K562 (cell line): ENCODE results near the gene CST6. TPM values are rescaled to one million over a fixed set of nuclear protein-coding genes. Genes with fewer than 3 reads are reported as not detected.

Experiments used
- ATAC-seq: fragments of 200-7000 bp; cut with Tn5 transposase; 3 replicates; pipeline ENCODE4 v1.9.1; 2020; ENCODE audit warnings: moderate library complexity
- Bru-seq: library from RNA; stranded (reverse); fragments of 400-500 nt; gene quantifications from one replicate; lab custom pipeline; 2021; lab: Mats Ljungman, UMichigan
- BruChase-seq, 2 experiments: library from RNA; stranded (reverse); fragments of 400-500 nt; gene quantifications; one replicate each; lab custom pipeline; 2021; lab: Mats Ljungman, UMichigan
- BruUV-seq: library from RNA; stranded (reverse); fragments of 400-500 nt; replicated peaks from 2 replicates; lab custom pipeline; 2021; lab: Mats Ljungman, UMichigan
- CTCF ChIA-PET: fragments of 300-600 bp; formaldehyde crosslinking; extraction: SDS; loops from one replicate; lab custom pipeline; 2021; ENCODE audit warnings: low intra/inter-chr PET ratio; lab: Yijun Ruan, JAX
- POLR2A ChIA-PET: fragments of 300-600, 350-650 bp; sonication (Branson Sonifier 250); formaldehyde crosslinking; extraction: SDS; loops from one replicate; lab custom pipeline; 2021; ENCODE audit warnings: antibody characterized with exemption, inconsistent platforms; lab: Yijun Ruan, JAX
- DNase-seq, 4 experiments: peaks; one replicate each; pipeline versions ENCODE4 v3.0.0 to v3.0.0-alpha.2; 2011 to 2018; ENCODE audit warnings: low spot score in 3 of 4, mixed read lengths in 3 of 4; ENCODE audit errors: extremely low read depth in 1 of 4
- FAIRE-seq: peaks from 2 replicates; lab custom pipeline; 2011; peaks lifted over from hg19 to GRCh38; lab: Jason Lieb, UNC
- H2AFZ ChIP-seq: 2 replicates; pipeline ENCODE4 v1.6.0; 2011; ENCODE audit warnings: low read depth, low read length, control low read depth, inconsistent platforms
- H3K27ac ChIP-seq: fragments of 200-600 bp; 3 replicates; pipeline ENCODE4 v1.8.0; 2011; ENCODE audit warnings: low read depth, mild to moderate bottlenecking, control low read depth, inconsistent platforms, low read length, moderate library complexity, mixed read lengths; ENCODE audit errors: extremely low read depth
- H3K27me3 ChIP-seq, 2 experiments: fragments of 300-600 bp in 1 of 2; 2 replicates in 1 of 2; 3 replicates in 1 of 2; pipeline versions ENCODE4 v1.6.0 to v1.8.0; 2011; ENCODE audit warnings: inconsistent platforms in 2 of 2, low read length in 2 of 2, mild to moderate bottlenecking in 1 of 2, mixed read lengths in 1 of 2, moderate library complexity in 1 of 2; ENCODE audit not compliant: control insufficient read depth in 2 of 2, insufficient read depth in 2 of 2
- H3K36me3 ChIP-seq: fragments of 300-600 bp; 3 replicates; pipeline ENCODE4 v1.8.0; 2011; ENCODE audit warnings: mild to moderate bottlenecking, low read length, inconsistent platforms; ENCODE audit not compliant: control insufficient read depth, insufficient read depth
- H3K4me1 ChIP-seq, 2 experiments: fragments of 200-600 bp in 1 of 2; replicated peaks in 1 of 2; 2 replicates in 1 of 2; 3 replicates in 1 of 2; pipeline versions ENCODE4 v1.5.1 to v1.8.0; 2011; ENCODE audit warnings: inconsistent platforms in 2 of 2, low read length in 2 of 2, mild to moderate bottlenecking in 1 of 2, mixed read lengths in 1 of 2, moderate library complexity in 1 of 2; ENCODE audit not compliant: control insufficient read depth in 2 of 2, insufficient read depth in 2 of 2
- H3K4me2 ChIP-seq: 2 replicates; pipeline ENCODE4 v1.6.1; 2011; ENCODE audit warnings: low read length, control low read depth, inconsistent platforms, mixed read lengths; ENCODE audit not compliant: insufficient read depth
- H3K4me3 ChIP-seq: fragments of 200-600 bp; sonication (generic), shearing (Covaris generic); 2 replicates; pipeline ENCODE4 v1.5.1; 2016; ENCODE audit warnings: control low read depth, inconsistent platforms
- H3K79me2 ChIP-seq: fragments of 200-600 bp; 3 replicates; pipeline ENCODE4 v1.8.0; 2011; ENCODE audit warnings: low read length, inconsistent platforms; ENCODE audit not compliant: control insufficient read depth, insufficient read depth
- H3K9ac ChIP-seq, 2 experiments: 2 replicates each; pipeline versions ENCODE4 v1.6.0 to v1.6.1; 2011; ENCODE audit warnings: low read depth in 2 of 2, low read length in 2 of 2, control low read depth in 1 of 2, inconsistent platforms in 1 of 2, mild to moderate bottlenecking in 1 of 2, mixed read lengths in 1 of 2; ENCODE audit not compliant: insufficient read depth in 1 of 2
- H3K9me1 ChIP-seq: one replicate; pipeline ENCODE4 v1.6.0; 2011; ENCODE audit warnings: inconsistent platforms, mild to moderate bottlenecking, low read length, moderate library complexity; ENCODE audit not compliant: control insufficient read depth, insufficient read depth
- H3K9me3 ChIP-seq: replicated peaks from 2 replicates; pipeline ENCODE4 v1.5.1; 2011; ENCODE audit warnings: low read depth, low read length, inconsistent platforms; ENCODE audit not compliant: control insufficient read depth, insufficient read depth
- H4K20me1 ChIP-seq: replicated peaks from 2 replicates; pipeline ENCODE4 v1.6.1; 2011; ENCODE audit warnings: low read length, inconsistent platforms, mixed read lengths; ENCODE audit not compliant: control insufficient read depth, insufficient read depth
- HBP1 ChIP-seq: fragments of 450-650 bp; formaldehyde crosslinking; IDR thresholded peaks from 2 replicates; pipeline ENCODE4 v1.4.0; 2022; ENCODE audit warnings: missing genetic modification characterization
- HNRNPL ChIP-seq: fragments of 200-400 bp; formaldehyde crosslinking; IDR thresholded peaks from 2 replicates; pipeline ENCODE4 v1.6.1; 2017; ENCODE audit warnings: low read depth, mild to moderate bottlenecking, low read length
- MCM5 ChIP-seq: fragments of 450-650 bp; IDR thresholded peaks from 2 replicates; pipeline ENCODE4 v1.6.1; 2016; ENCODE audit warnings: low read depth
- NCOA2 ChIP-seq, 2 experiments: fragments of 450-650 bp; IDR thresholded peaks; 2 replicates each; pipeline ENCODE4 v1.6.1; 2018; ENCODE audit warnings: mild to moderate bottlenecking in 2 of 2, moderate library complexity in 1 of 2; ENCODE audit not compliant: partially characterized antibody in 2 of 2
- PCBP1 ChIP-seq: fragments of 200-400 bp; formaldehyde crosslinking; IDR thresholded peaks from 2 replicates; pipeline ENCODE4 v1.6.1; 2018; ENCODE audit warnings: mild to moderate bottlenecking, low read depth, low read length; ENCODE audit not compliant: poor library complexity, severe bottlenecking
- VEZF1 ChIP-seq: fragments of 200-800 bp; sonication (Bioruptor generic); IDR thresholded peaks from 2 replicates; pipeline ENCODE4 v1.6.1; 2017; ENCODE audit warnings: missing genetic modification characterization, missing compliant biosample characterization
- ZBTB26 ChIP-seq: fragments of 450-650 bp; formaldehyde crosslinking; IDR thresholded peaks from 2 replicates; pipeline ENCODE4 v1.4.0; 2022; ENCODE audit warnings: missing genetic modification characterization
- ZBTB5 ChIP-seq: fragments of 450-650 bp; IDR thresholded peaks from 2 replicates; pipeline ENCODE4 v1.6.1; 2017; ENCODE audit warnings: antibody characterized with exemption
- ZNF212 ChIP-seq: fragments of 450-650 bp; formaldehyde crosslinking; IDR thresholded peaks from 2 replicates; pipeline ENCODE4 v1.4.0; 2020; ENCODE audit warnings: mild to moderate bottlenecking
- ZNF316 ChIP-seq: fragments of 450-650 bp; IDR thresholded peaks from 2 replicates; pipeline ENCODE4 v1.6.1; 2016
- ZNF408 ChIP-seq: fragments of 250-450 bp; sonication (Bioruptor Pico); IDR thresholded peaks from 2 replicates; pipeline ENCODE4 v1.4.0; 2020; ENCODE audit warnings: low read depth, mild to moderate bottlenecking, moderate library complexity
- ZNF41 ChIP-seq: fragments of 250-450 bp; sonication (Bioruptor Pico); conservative IDR thresholded peaks from 2 replicates; pipeline ENCODE4 v1.4.0; 2020; ENCODE audit warnings: mild to moderate bottlenecking
- ZNF431 ChIP-seq: sonication (generic); formaldehyde crosslinking; IDR thresholded peaks from 2 replicates; pipeline ENCODE4 v1.8.0; 2022; ENCODE audit warnings: mild to moderate bottlenecking, missing genetic modification reagents
- WGBS: fragments of 100-300 bp; shearing (Covaris generic); methylation state at CpG from one replicate; pipeline ENCODE4 v1.1.6; 2016; ENCODE audit warnings: low coverage, mixed read lengths; ENCODE audit not compliant: insufficient coverage; ENCODE audit errors: missing lambda C conversion rate; 5-methylcytosine and 5-hydroxymethylcytosine counted together
- in situ Hi-C: fragments of 300-500 bp; cut with MboI; formaldehyde crosslinking; loops from 4 replicates; pipeline ENCODE4 v1.15.0; 2018; ENCODE audit warnings: inconsistent platforms, mixed read lengths
- intact Hi-C: fragments of 100-400 bp; cut with micrococcal nuclease; formaldehyde crosslinking; loops from 2 replicates; pipeline ENCODE4 v1.14.2; 2022
- long read RNA-seq, 3 experiments: library from polyadenylated mRNA in 2 of 3; library from RNA in 1 of 3; unstranded in 2 of 3; stranded (forward) in 1 of 3; transcript quantifications; one replicate each; pipeline ENCODE4 v2.0.0, GENCODE V29; 2019 to 2022
- polyA minus RNA-seq, 3 experiments: library from RNA; depleted of rRNA, polyadenylated mRNA; stranded (reverse); fragments of >200 nt; gene quantifications; 2 replicates each; pipeline ENCODE4 v1.2.3, GENCODE V29; 2011
- polyA plus RNA-seq, 8 experiments: library from polyadenylated mRNA; depleted of rRNA in 4 of 8; stranded (reverse) in 5 of 8; unstranded in 3 of 8; fragments of >200 nt; fragmentation: Nextera tagmentation in 2 of 8; fragmentation: Illumina TruSeq in 1 of 8; extraction: Ambion mirVana in 2 of 8; extraction: Trizol in 1 of 8; gene quantifications; 2 replicates each; pipeline versions ENCODE4 v1.2.1 to v1.2.3, GENCODE V29; 2011 to 2014; ENCODE audit warnings: inconsistent platforms in 1 of 8, missing spikeins in 1 of 8
- total RNA-seq, 7 experiments: library from RNA; depleted of rRNA in 6 of 7; stranded (reverse); fragments of >200 nt in 6 of 7; fragmentation: Illumina TruSeq in 2 of 7; extraction: Trizol in 2 of 7; gene quantifications; 2 replicates each; pipeline versions ENCODE4 v1.2.1 to v1.2.3, GENCODE V29; 2011 to 2021; ENCODE audit warnings: low replicate concordance in 1 of 7

CST6 gene
- not detected in 2 replicates for total RNA-seq (2011; cell fraction: chromatin; rRNA removed; ENCODE audit: low replicate concordance)
- not detected in 2 replicates for total RNA-seq (2011; cell fraction: nucleolus; rRNA removed)
- not detected in 2 replicates for total RNA-seq (2011; cell fraction: nucleoplasm; rRNA removed)
- not detected in 2 replicates for total RNA-seq (2014; rRNA removed)
- total RNA-seq (2014; rRNA removed; fragmentation: Illumina TruSeq; extraction: Trizol), result not detected in 2 replicates
- total RNA-seq (2015; rRNA removed; fragmentation: Illumina TruSeq; extraction: Trizol), result not detected in 2 replicates
- not detected in 2 replicates for total RNA-seq (2021)
- polyA plus RNA-seq (2011; rRNA removed), result not detected in 2 replicates
- not detected in 2 replicates for polyA plus RNA-seq (2011; cell fraction: cytosol; rRNA removed)
- not detected in 2 replicates for polyA plus RNA-seq (2011; cell fraction: nucleus; rRNA removed)
- polyA plus RNA-seq (2012), result not detected in 2 replicates
- not detected in 2 replicates for polyA plus RNA-seq (2014; fragmentation: Illumina TruSeq; extraction: Trizol)
- not detected for polyA plus RNA-seq (2014; fragmentation: Nextera tagmentation; extraction: Ambion mirVana)
- polyA plus RNA-seq (2014; rRNA removed), result not detected in 2 replicates
- not detected in 2 replicates for polyA minus RNA-seq (2011; rRNA and poly(A)+ RNA removed)
- not detected in 2 replicates for polyA minus RNA-seq (2011; cell fraction: cytosol; rRNA and poly(A)+ RNA removed)
- polyA minus RNA-seq (2011; cell fraction: nucleus; rRNA and poly(A)+ RNA removed), result not detected in 2 replicates
- not detected for Bru-seq, nascent RNA
- not detected for BruChase-seq, experiment 1, labeled RNA remaining after a 2-hour chase
- not detected for BruChase-seq, experiment 2, labeled RNA remaining after a 6-hour chase
- long read RNA-seq, experiment 1, result 0 reads
- long read RNA-seq, experiment 2, result 0 reads
- long read RNA-seq, experiment 3, result 0 reads

- H3K9me1 ChIP-seq, result no peaks in the 10 kb centered on the region
- BruUV-seq, result no TSS peak
- DNase-seq (no peak), FAIRE-seq (no peak), ATAC-seq (no peak)
- peak within 1 kb of the TSS; percentile 49 for H3K4me2 ChIP-seq
- H3K4me1 ChIP-seq, result peaks cover 27 to 59% of the 10 kb centered on the region in 2 experiments
- intact Hi-C loops (no loop called here), in situ Hi-C loops (no loop called here)
- H3K27me3 ChIP-seq, result no peaks in the 10 kb centered on the region
- H3K27ac ChIP-seq, result no peak within 1 kb of the TSS
- ChIA-PET POLR2A (interaction anchor here (0.6 to 2.2 kb wide), 2 partner anchors 10 to 233 kb away, joined by 3 to 6 read pairs; no protein-coding TSS in a partner anchor), CTCF (no interaction called here)
- no peaks in the 10 kb centered on the region for H3K36me3 ChIP-seq
- no peak within 1 kb of the TSS for H3K4me3 ChIP-seq
- H4K20me1 ChIP-seq, result no peaks in the 10 kb centered on the region
- H3K9ac ChIP-seq, result peak within 1 kb of the TSS in 1 of 2 experiments; percentile 62; a peak in 1 of 4 replicates
- H3K79me2 ChIP-seq, result no peaks in the 10 kb centered on the region
- no peaks in the 10 kb centered on the region for H3K9me3 ChIP-seq
- WGBS, result 73% methylated on average over 31 of the region's 61 CpGs
- peak within 1 kb of the TSS; percentile 23; the same call in 1 of the 2 replicates for H2AFZ ChIP-seq
- TF ChIP-seq HNRNPL (peak; percentile 59; the same call in 1 of the 2 replicates), NCOA2 (IDR thresholded peaks at IDR 0.05; ENCODE audit: partially characterized antibody in 2 of 2) (no peak), PCBP1 (peak; percentile 42), HBP1 (CRISPR knock-in tag) (no peak), VEZF1 (CRISPR knock-in tag) (no peak), ZBTB5 (no peak), ZNF408 (no peak), ZNF316 (no peak), ZNF41 (CRISPR knock-in tag) (no peak), ZNF212 (no peak), ZNF431 (CRISPR knock-in tag) (no peak), ZBTB26 (CRISPR knock-in tag) (no peak), MCM5 (no peak)
These were observed at the start of gene CST6 for GRCh38 chr11:66011785-66012303. Gene CST6, plus strand, starts transcription at chr11:66012008. Its CDS starts 37 bp downstream, at chr11:66012045.
